ENCODE measurements around the gene GET4.

Gene GET4

DNA sequence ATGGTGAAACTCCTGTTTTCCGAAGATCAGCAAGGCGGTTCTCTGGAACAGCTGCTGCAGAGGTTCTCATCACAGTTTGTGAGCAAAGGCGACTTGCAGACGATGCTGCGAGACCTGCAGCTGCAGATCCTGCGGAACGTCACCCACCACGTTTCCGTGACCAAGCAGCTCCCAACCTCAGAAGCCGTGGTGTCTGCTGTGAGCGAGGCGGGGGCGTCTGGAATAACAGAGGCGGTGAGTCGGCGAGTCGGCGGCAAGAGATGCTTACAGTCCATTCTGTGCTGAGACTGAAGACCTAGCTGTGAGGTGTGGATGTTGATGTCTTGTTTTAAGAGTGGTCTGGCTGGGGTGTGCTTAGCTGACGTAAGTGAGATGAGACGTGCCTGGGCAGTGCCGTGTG, 16.2 kb upstream of the GET4 start:
- TF ChIP-seq, protein P1, sequence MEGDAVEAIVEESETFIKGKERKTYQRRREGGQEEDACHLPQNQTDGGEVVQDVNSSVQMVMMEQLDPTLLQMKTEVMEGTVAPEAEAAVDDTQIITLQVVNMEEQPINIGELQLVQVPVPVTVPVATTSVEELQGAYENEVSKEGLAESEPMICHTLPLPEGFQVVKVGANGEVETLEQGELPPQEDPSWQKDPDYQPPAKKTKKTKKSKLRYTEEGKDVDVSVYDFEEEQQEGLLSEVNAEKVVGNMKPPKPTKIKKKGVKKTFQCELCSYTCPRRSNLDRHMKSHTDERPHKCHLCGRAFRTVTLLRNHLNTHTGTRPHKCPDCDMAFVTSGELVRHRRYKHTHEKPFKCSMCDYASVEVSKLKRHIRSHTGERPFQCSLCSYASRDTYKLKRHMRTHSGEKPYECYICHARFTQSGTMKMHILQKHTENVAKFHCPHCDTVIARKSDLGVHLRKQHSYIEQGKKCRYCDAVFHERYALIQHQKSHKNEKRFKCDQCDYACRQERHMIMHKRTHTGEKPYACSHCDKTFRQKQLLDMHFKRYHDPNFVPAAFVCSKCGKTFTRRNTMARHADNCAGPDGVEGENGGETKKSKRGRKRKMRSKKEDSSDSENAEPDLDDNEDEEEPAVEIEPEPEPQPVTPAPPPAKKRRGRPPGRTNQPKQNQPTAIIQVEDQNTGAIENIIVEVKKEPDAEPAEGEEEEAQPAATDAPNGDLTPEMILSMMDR (IDR thresholded peaks at IDR 0.05; ENCODE audit: extremely low read depth, insufficient read depth, missing control alignments), result no peak
- in situ Hi-C loops (cut with MboI; ENCODE audit: low pct_unique_long_range_greater_than_20kb, low sequenced_read_pairs, unreplicated experiment), result loop anchor here (10.0 kb wide), 1 partner anchor 75 kb away; no protein-coding TSS in a partner anchor
- DNase-seq (ENCODE audit: low spot score), result no peak

DNA sequence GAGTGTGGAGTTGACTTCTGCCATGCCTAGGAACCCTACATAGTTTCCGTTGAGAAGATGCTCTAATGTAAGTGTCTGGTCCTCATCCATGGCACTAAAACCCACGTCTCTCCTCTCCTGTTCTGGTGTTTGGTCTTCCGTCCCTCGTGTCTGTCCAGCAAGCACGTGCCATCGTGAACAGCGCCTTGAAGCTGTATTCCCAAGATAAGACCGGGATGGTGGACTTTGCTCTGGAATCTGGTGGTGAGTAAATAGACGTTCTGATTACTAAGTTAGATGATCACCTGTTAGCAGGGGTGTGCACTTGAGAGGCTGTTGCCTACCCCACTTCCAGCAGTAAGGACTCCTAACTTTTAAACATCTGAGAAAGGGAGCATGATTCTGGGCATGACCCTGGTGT, 15.1 kb upstream of the GET4 start:
- DNase-seq (ENCODE audit: low spot score), result no peak
- TF ChIP-seq, protein P1 (IDR thresholded peaks at IDR 0.05; ENCODE audit: extremely low read depth, insufficient read depth, missing control alignments), result no peak
- in situ Hi-C loops (cut with MboI; ENCODE audit: low pct_unique_long_range_greater_than_20kb, low sequenced_read_pairs, unreplicated experiment), result loop anchor here (10.0 kb wide), 1 partner anchor 76 kb away; no protein-coding TSS in a partner anchor

DNA sequence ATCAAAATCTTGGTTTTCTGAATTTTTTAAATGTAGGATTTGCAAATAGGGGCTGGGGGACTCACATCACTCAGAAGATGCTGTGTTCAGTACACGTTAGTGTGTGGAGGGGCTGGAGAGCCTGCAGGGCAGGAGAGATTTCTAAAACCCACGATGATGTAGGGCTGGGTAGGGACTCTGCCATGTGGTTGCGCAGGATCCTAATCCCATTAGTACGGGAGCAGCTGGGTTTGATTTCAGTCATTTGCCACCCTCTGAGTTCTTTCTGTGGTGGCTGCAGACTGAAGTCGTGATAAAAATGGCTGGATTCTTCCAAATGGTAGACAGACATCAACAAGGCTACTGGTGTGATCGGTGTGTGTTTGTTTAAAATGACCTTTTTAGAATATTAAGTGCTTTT, 14.2 kb upstream of the GET4 start:
- TF ChIP-seq, protein P1 (IDR thresholded peaks at IDR 0.05; ENCODE audit: extremely low read depth, insufficient read depth, missing control alignments), result no peak
- DNase-seq (ENCODE audit: low spot score), result no peak
- in situ Hi-C loops (cut with MboI; ENCODE audit: low pct_unique_long_range_greater_than_20kb, low sequenced_read_pairs, unreplicated experiment), result loop anchor here (10.0 kb wide), 1 partner anchor 77 kb away; no protein-coding TSS in a partner anchor

DNA sequence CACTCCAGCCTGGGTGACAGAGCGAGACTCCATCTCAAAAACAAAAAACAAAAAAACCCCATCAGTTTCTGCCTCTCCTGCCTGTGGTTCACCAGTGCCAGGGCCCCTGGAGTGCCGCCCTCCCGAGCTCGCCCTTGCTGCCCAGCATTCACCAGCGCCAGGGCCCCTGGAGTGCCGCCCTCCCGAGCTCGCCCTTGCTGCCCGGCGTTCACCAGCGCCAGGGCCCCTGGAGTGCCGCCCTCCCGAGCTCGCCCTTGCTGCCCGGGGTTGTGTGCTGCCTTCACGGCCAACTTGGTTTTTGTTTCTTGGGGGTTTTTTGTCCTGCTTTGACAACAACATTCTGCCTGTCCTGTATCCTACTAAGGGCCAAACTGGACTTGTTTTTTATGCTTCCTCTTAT, 13.2 kb upstream of the GET4 start:
- TF ChIP-seq, protein P1 (IDR thresholded peaks at IDR 0.05; ENCODE audit: extremely low read depth, insufficient read depth, missing control alignments), result no peak
- DNase-seq (ENCODE audit: low spot score), result no peak
- in situ Hi-C loops (cut with MboI; ENCODE audit: low pct_unique_long_range_greater_than_20kb, low sequenced_read_pairs, unreplicated experiment), result loop anchor here (10.0 kb wide), 1 partner anchor 78 kb away; no protein-coding TSS in a partner anchor

DNA sequence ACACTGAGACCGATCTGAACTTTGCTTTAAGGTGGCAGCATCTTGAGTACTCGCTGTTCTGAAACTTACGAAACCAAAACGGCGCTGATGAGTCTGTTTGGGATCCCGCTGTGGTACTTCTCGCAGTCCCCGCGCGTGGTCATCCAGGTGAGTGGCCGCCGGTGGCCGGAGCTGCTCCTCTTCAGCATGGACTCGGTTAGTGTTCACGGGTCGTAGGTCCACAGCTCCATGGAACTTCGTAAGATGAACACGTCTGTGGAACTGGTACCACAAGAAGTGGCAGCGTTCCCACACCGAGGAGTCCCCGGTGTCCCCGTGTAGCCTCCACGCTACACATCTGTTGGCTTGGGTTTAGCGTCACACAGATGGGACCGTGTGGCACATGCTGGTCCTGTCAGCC, 10.4 kb upstream of the GET4 start:
- TF ChIP-seq, protein P1 (IDR thresholded peaks at IDR 0.05; ENCODE audit: extremely low read depth, insufficient read depth, missing control alignments), result no peak
- in situ Hi-C loops (cut with MboI; ENCODE audit: low pct_unique_long_range_greater_than_20kb, low sequenced_read_pairs, unreplicated experiment), result loop anchor here (10.0 kb wide), 1 partner anchor 81 kb away; no protein-coding TSS in a partner anchor
- DNase-seq (ENCODE audit: low spot score), result no peak

DNA sequence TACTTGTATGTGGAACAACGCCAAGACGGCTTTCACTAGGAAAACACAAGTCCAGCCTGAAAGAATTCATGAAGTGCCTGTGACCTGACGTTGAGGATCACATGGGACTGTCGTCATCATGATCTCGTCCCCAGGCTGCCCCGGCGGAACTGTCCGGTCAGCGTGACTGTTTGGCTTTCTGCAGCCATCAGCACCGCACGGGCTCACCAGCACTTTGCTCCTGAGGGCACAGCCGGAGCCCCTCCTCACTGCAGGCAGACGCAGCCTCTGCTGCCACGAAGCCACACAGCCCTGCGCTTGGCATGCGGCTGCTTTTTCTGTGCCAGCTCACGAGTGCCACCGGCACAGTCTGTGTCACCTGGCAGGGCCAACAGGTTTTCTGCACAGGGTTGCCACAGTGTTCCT, 9.4 kb upstream of the GET4 start:
- in situ Hi-C loops (cut with MboI; ENCODE audit: low pct_unique_long_range_greater_than_20kb, low sequenced_read_pairs, unreplicated experiment), result loop anchor here (10.0 kb wide), 1 partner anchor 82 kb away; no protein-coding TSS in a partner anchor
- TF ChIP-seq, protein P1 (IDR thresholded peaks at IDR 0.05; ENCODE audit: extremely low read depth, insufficient read depth, missing control alignments), result no peak
- no peak for DNase-seq (ENCODE audit: low spot score)
